H9 (cell line): ENCODE data around the gene CDR2. TPM values are rescaled to one million over a fixed set of nuclear protein-coding genes. Genes with fewer than 3 reads are reported as not detected.

Experiments
- DNase-seq: peaks from one replicate; pipeline ENCODE4 v3.0.0-alpha.2; 2017
- H2AFZ ChIP-seq: one replicate; pipeline ENCODE4 v1.6.1; 2013; ENCODE audit warnings: mild to moderate bottlenecking, low read length, control low read depth, moderate library complexity
- H2AK5ac ChIP-seq: 2 replicates; pipeline ENCODE4 v1.6.1; 2013; ENCODE audit warnings: low read length, control low read depth, mixed read lengths; ENCODE audit not compliant: insufficient read length
- H2BK120ac ChIP-seq: one replicate; pipeline ENCODE4 v1.6.1; 2013; ENCODE audit warnings: low read depth, mild to moderate bottlenecking, low read length, control low read depth, inconsistent platforms; ENCODE audit not compliant: poor library complexity, severe bottlenecking
- H2BK12ac ChIP-seq: 2 replicates; pipeline ENCODE4 v1.6.1; 2013; ENCODE audit warnings: low read length, control low read depth, mixed read lengths, low read depth; ENCODE audit not compliant: insufficient read length
- H2BK15ac ChIP-seq: 2 replicates; pipeline ENCODE4 v1.6.1; 2013; ENCODE audit warnings: low read depth, low read length, control low read depth
- H2BK20ac ChIP-seq: one replicate; pipeline ENCODE4 v1.6.1; 2013; ENCODE audit warnings: low read depth, mild to moderate bottlenecking, low read length, control low read depth, inconsistent platforms; ENCODE audit not compliant: poor library complexity, severe bottlenecking
- H2BK5ac ChIP-seq: 2 replicates; pipeline ENCODE4 v1.6.1; 2013; ENCODE audit warnings: low read length, control low read depth, mixed read lengths; ENCODE audit not compliant: insufficient read length
- H3K14ac ChIP-seq: 2 replicates; pipeline ENCODE4 v1.6.1; 2013; ENCODE audit warnings: low read length, control low read depth; ENCODE audit not compliant: insufficient read depth
- H3K18ac ChIP-seq: 2 replicates; pipeline ENCODE4 v1.6.1; 2013; ENCODE audit warnings: low read depth, mild to moderate bottlenecking, mixed read lengths, low read length, control low read depth; ENCODE audit not compliant: insufficient read length
- H3K23ac ChIP-seq: 2 replicates; pipeline ENCODE4 v1.6.1; 2013; ENCODE audit warnings: low read length, control low read depth, mixed read lengths, low read depth; ENCODE audit not compliant: insufficient read length
- H3K23me2 ChIP-seq: 2 replicates; pipeline ENCODE4 v1.6.1; 2013; ENCODE audit warnings: low read depth, mild to moderate bottlenecking, mixed read lengths, low read length, control low read depth; ENCODE audit not compliant: insufficient read length, poor library complexity, severe bottlenecking
- H3K27ac ChIP-seq: 2 replicates; pipeline ENCODE4 v1.5.1; 2013; ENCODE audit warnings: low read length, control low read depth, mixed read lengths, low read depth; ENCODE audit not compliant: insufficient read length
- H3K27me3 ChIP-seq: 2 replicates; pipeline ENCODE4 v1.6.1; 2013; ENCODE audit warnings: low read length, control low read depth, inconsistent platforms; ENCODE audit not compliant: insufficient read depth
- H3K4ac ChIP-seq: 2 replicates; pipeline ENCODE4 v1.6.1; 2013; ENCODE audit warnings: low read depth, mild to moderate bottlenecking, control low read depth, inconsistent platforms, low read length, moderate library complexity
- H3K4me1 ChIP-seq: 2 replicates; pipeline ENCODE4 v1.6.1; 2013; ENCODE audit warnings: low read length, control low read depth, inconsistent platforms; ENCODE audit not compliant: insufficient read depth
- H3K4me2 ChIP-seq: 2 replicates; pipeline ENCODE4 v1.6.1; 2013; ENCODE audit warnings: low read length, control low read depth, mixed read lengths; ENCODE audit not compliant: insufficient read length, insufficient read depth
- H3K56ac ChIP-seq: 2 replicates; pipeline ENCODE4 v1.6.1; 2013; ENCODE audit warnings: low read depth, mild to moderate bottlenecking, mixed read lengths, low read length, control low read depth; ENCODE audit not compliant: insufficient read length
- H3K79me1 ChIP-seq: 2 replicates; pipeline ENCODE4 v1.6.1; 2013; ENCODE audit warnings: low read depth, mild to moderate bottlenecking, moderate library complexity, low read length, control low read depth, inconsistent platforms; ENCODE audit not compliant: insufficient read depth, poor library complexity, severe bottlenecking
- H3K79me2 ChIP-seq: 2 replicates; pipeline ENCODE4 v1.6.1; 2013; ENCODE audit warnings: low read length, control low read depth, inconsistent platforms; ENCODE audit not compliant: insufficient read depth
- H3K9ac ChIP-seq: 2 replicates; pipeline ENCODE4 v1.6.1; 2013; ENCODE audit warnings: low read length, control low read depth, mixed read lengths; ENCODE audit not compliant: insufficient read length; ENCODE audit errors: extremely low read depth
- H3K9me3 ChIP-seq: one replicate; pipeline ENCODE4 v1.6.1; 2013; ENCODE audit warnings: low read depth, low read length, inconsistent platforms; ENCODE audit not compliant: control insufficient read depth
- H3T11ph ChIP-seq: one replicate; pipeline ENCODE4 v1.6.1; 2013; ENCODE audit warnings: mild to moderate bottlenecking, low read length, control low read depth, inconsistent platforms
- H4K20me1 ChIP-seq: one replicate; pipeline ENCODE4 v1.6.1; 2013; ENCODE audit not compliant: control insufficient read depth, insufficient read length, insufficient read depth
- H4K5ac ChIP-seq: 2 replicates; pipeline ENCODE4 v1.6.1; 2013; ENCODE audit warnings: low read depth, mild to moderate bottlenecking, mixed read lengths, low read length, control low read depth; ENCODE audit not compliant: insufficient read length
- H4K8ac ChIP-seq: replicated peaks from 2 replicates; pipeline ENCODE4 v1.6.1; 2013; ENCODE audit warnings: low read length, control low read depth, mixed read lengths, low read depth; ENCODE audit not compliant: insufficient read length
- H4K91ac ChIP-seq: 2 replicates; pipeline ENCODE4 v1.6.1; 2013; ENCODE audit warnings: low read depth, mild to moderate bottlenecking, moderate library complexity, mixed read lengths, low read length, control low read depth; ENCODE audit not compliant: insufficient read length
- H3K27ac Mint-ChIP-seq, 3 experiments: 2 replicates in 2 of 3; 3 replicates in 1 of 3; pipeline ENCODE4 v1.8.0; 2020 to 2021; ENCODE audit warnings: mixed read lengths in 3 of 3, mild to moderate bottlenecking in 1 of 3, moderate library complexity in 1 of 3
- H3K27me3 Mint-ChIP-seq: 2 replicates; pipeline ENCODE4 v1.8.0; 2021; ENCODE audit warnings: low read depth, mild to moderate bottlenecking, moderate library complexity, mixed read lengths
- H3K36me3 Mint-ChIP-seq, 3 experiments: 2 replicates in 2 of 3; 3 replicates in 1 of 3; pipeline ENCODE4 v1.8.0; 2020 to 2021; ENCODE audit warnings: low read depth in 3 of 3, mixed read lengths in 3 of 3; ENCODE audit not compliant: insufficient read depth in 1 of 3
- H3K4me1 Mint-ChIP-seq, 2 experiments: 2 replicates each; pipeline ENCODE4 v1.8.0; 2020; ENCODE audit warnings: mixed read lengths in 2 of 2
- H3K4me3 Mint-ChIP-seq, 2 experiments: 2 replicates in 1 of 2; 3 replicates in 1 of 2; pipeline ENCODE4 v1.8.0; 2020 to 2021; ENCODE audit warnings: mild to moderate bottlenecking in 2 of 2, mixed read lengths in 2 of 2, moderate library complexity in 1 of 2
- H3K9me3 Mint-ChIP-seq, 2 experiments: 2 replicates in 1 of 2; 3 replicates in 1 of 2; pipeline ENCODE4 v1.8.0; 2020; ENCODE audit warnings: mild to moderate bottlenecking in 2 of 2, mixed read lengths in 2 of 2, moderate library complexity in 1 of 2
- CTCF ChIP-seq: fragments of 200-600 bp; sonication (generic); conservative IDR thresholded peaks from 3 replicates; pipeline ENCODE4 v1.8.0; 2021; ENCODE audit warnings: antibody characterized with exemption, mild to moderate bottlenecking
- WGBS: extraction: QIAGEN DNeasy Blood & Tissue Kit; methylation state at CpG from one replicate; pipeline ENCODE4 v1.1.7; 2013; ENCODE audit warnings: missing lambda C conversion rate, low lambda C conversion rate, mixed read lengths; ENCODE audit not compliant: insufficient read length; ENCODE audit errors: extremely low coverage; 5-methylcytosine and 5-hydroxymethylcytosine counted together
- total RNA-seq: library from RNA; stranded (reverse); gene quantifications from 2 replicates; pipeline ENCODE4 v1.2.1, GENCODE V29; 2021

Gene CDR2
- total RNA-seq, 1 experiment from 2014 or later: 33.4 TPM

DNA sequence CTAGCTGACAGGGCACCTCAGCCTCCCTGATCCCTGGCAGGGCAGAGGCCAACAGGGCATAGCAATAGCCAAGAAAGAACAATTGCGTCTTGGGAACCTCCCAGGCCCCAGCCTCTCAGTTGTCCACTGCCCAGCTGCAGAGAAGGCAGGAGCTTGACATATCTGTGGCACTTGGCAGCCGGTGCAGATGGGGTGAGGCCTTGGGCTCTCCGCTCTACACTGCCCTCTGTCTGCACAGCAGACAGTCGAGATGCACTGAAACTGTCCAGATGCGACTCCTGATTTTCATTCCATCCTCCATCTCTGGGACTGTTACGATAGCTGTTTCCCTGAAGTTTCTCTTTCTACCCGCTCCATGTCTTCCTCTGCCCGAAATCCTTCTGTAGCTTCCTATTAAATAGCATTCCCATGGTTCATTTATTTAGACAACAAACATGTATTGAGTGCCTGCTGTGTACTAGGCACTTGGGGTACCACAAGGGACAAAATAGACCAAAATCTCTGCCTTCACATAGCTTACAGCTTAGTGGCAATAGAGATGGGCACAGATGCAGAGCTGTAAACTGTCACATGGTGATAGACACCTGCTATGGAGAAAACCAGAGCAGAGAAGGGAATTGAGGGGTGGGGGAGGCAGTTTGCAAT is 73.9 kb downstream of the CDR2 start:
- no peak overlapping the region for H3T11ph ChIP-seq
- H3K9me3 Mint-ChIP-seq: no peaks in the 10 kb centered on the region; a peak in 1 of 5 replicates
- no peak overlapping the region for H3K4ac ChIP-seq
- peaks cover 13% of the 10 kb centered on the region; the same call in 1 of the 2 replicates for H3K79me2 ChIP-seq
- H2AK5ac ChIP-seq: no peak overlapping the region
- no CpG with 5 or more reads among the region's 8 CpGs for WGBS
- H2BK15ac ChIP-seq: no peak overlapping the region
- H2BK12ac ChIP-seq: no peak overlapping the region
- no peak overlapping the region for H2BK120ac ChIP-seq
- H4K91ac ChIP-seq: no peak overlapping the region
- H2AFZ ChIP-seq: no peak overlapping the region
- no peak overlapping the region for H4K8ac ChIP-seq
- peaks cover 3% of the 10 kb centered on the region for H4K20me1 ChIP-seq
- H3K14ac ChIP-seq: no peak overlapping the region
- no peak overlapping the region for H4K5ac ChIP-seq
- peak; percentile 70 for TF ChIP-seq CTCF
- peaks cover 14 to 21% of the 10 kb centered on the region in 2 experiments for H3K4me1 Mint-ChIP-seq
- no peak overlapping the region for H3K18ac ChIP-seq
- no peaks in the 10 kb centered on the region for H3K4me1 ChIP-seq
- no peak overlapping the region for H3K56ac ChIP-seq
- H3K27ac ChIP-seq: no peak overlapping the region
- no peaks in the 10 kb centered on the region for H3K9me3 ChIP-seq
- H3K9ac ChIP-seq: no peak overlapping the region
- no peak overlapping the region for H2BK20ac ChIP-seq
- H3K4me2 ChIP-seq: no peak overlapping the region
- no peak overlapping the region; a peak in 1 of 5 replicates for H3K4me3 Mint-ChIP-seq
- H3K23ac ChIP-seq: no peak overlapping the region
- H3K27me3 ChIP-seq: no peaks in the 10 kb centered on the region
- H3K79me1 ChIP-seq: peaks cover 3% of the 10 kb centered on the region
- H3K27ac Mint-ChIP-seq: peak overlapping the region in 2 of 3 experiments; percentile 1 to 49; a peak in 2 of 7 replicates
- no peak overlapping the region for H2BK5ac ChIP-seq
- peaks cover 26 to 48% (median 34%) of the 10 kb centered on the region in 3 experiments for H3K36me3 Mint-ChIP-seq
- peaks cover 2% of the 10 kb centered on the region; the same call in 1 of the 2 replicates for H3K27me3 Mint-ChIP-seq
- DNase-seq: peak; percentile 68
- peaks cover 5% of the 10 kb centered on the region for H3K23me2 ChIP-seq
